ENCODE data around the gene SLC16A8.

The SLC16A8 gene

GRCh38 chr22:38086942-38087341 is 3.0 kb upstream of the SLC16A8 start:
- no peak for DNase-seq (ENCODE audit: low read depth)
- no peak for TF ChIP-seq CTCF (IDR thresholded peaks at IDR 0.05; ENCODE audit: low read depth, low read length, missing control alignments)
- H3K4me3 ChIP-seq (ENCODE audit: low read depth, low read length): no peak overlapping the region
- in situ Hi-C loops (cut with HindIII; ENCODE audit: low sequenced_read_pairs): no loop called here

GRCh38 chr22:38086001-38086845 is 2.2 kb upstream of the SLC16A8 start:
- no peak overlapping the region for H3K4me3 ChIP-seq (ENCODE audit: low read depth, low read length)
- TF ChIP-seq CTCF (IDR thresholded peaks at IDR 0.05; ENCODE audit: low read depth, low read length, missing control alignments): no peak
- in situ Hi-C loops (cut with HindIII; ENCODE audit: low sequenced_read_pairs): no loop called here
- DNase-seq (ENCODE audit: low read depth): no peak

- in situ Hi-C loops (cut with HindIII; ENCODE audit: low sequenced_read_pairs): no loop called here
- DNase-seq (ENCODE audit: low read depth): no peak
- H3K4me3 ChIP-seq (ENCODE audit: low read depth, low read length): no peak overlapping the region
- no peak for TF ChIP-seq CTCF (IDR thresholded peaks at IDR 0.05; ENCODE audit: low read depth, low read length, missing control alignments)
These were observed 1.5 kb upstream of the SLC16A8 start for GRCh38 chr22:38085501-38085900.

GRCh38 chr22:38085056-38085455 is 1.1 kb upstream of the SLC16A8 start:
- in situ Hi-C loops (cut with HindIII; ENCODE audit: low sequenced_read_pairs): no loop called here
- TF ChIP-seq CTCF (IDR thresholded peaks at IDR 0.05; ENCODE audit: low read depth, low read length, missing control alignments): no peak
- no peak for DNase-seq (ENCODE audit: low read depth)
- H3K4me3 ChIP-seq (ENCODE audit: low read depth, low read length): no peak overlapping the region

- H3K4me3 ChIP-seq (ENCODE audit: low read depth, low read length): no peak overlapping the region
These were observed 836 bp downstream of the SLC16A8 start for GRCh38 chr22:38082986-38083710.

More at GRCh38 chr22:38082986-38083710, 836 bp downstream of the SLC16A8 start:
- in situ Hi-C loops (cut with HindIII; ENCODE audit: low sequenced_read_pairs): no loop called here
- no peak for TF ChIP-seq CTCF (IDR thresholded peaks at IDR 0.05; ENCODE audit: low read depth, low read length, missing control alignments)
- no peak for DNase-seq (ENCODE audit: low read depth)
